HG02610 (cell line): Measurements from ENCODE around the gene LRP5.
"Not testable (repeated sequence)": the region's sequence is repeated elsewhere in the genome, so short reads cannot be mapped to it uniquely, and the experiment has no call there.

Experiments used
- ATAC-seq: cut with Tn5 transposase; IDR thresholded peaks from one replicate; pipeline ENCODE4 v1.9.1; 2021; ENCODE audit warnings: mild to moderate bottlenecking, moderate library complexity; ENCODE audit not compliant: unreplicated experiment

LRP5 gene

DNA sequence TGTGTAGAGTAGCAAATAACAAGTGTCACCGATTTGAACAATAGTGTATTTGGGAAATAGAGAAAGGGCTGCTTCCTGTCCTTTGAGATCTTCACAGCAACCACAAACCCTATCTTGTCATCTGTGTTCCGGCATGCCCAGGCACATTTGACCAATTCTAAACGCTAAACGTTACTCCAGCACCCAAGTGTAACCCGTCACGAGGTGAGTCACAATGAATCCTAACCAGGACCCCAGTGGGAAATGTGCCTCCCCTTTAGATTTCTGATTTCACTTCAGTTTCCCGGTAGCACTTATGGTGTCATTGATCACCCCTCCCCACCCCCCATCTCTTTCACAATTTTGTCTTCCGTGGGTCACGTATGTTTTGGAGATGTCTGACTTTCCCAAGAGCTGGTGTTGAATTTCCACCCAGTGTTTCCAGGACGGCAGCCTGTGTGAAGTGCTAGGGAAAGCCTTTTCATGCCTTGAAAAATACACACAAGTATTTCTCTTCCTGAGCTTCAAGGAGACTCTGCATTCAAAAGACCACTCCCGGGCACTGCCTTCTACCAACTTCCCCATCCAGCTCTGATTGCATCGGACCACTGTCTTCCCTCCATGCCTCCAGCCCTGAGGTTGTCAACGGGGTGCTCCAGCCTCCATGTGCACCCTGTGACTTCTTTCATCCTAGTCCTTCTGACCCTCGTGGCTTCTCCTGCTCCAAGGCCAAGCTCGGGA, 30.1 kb upstream of the LRP5 start:
- ATAC-seq = peak; percentile 73

DNA sequence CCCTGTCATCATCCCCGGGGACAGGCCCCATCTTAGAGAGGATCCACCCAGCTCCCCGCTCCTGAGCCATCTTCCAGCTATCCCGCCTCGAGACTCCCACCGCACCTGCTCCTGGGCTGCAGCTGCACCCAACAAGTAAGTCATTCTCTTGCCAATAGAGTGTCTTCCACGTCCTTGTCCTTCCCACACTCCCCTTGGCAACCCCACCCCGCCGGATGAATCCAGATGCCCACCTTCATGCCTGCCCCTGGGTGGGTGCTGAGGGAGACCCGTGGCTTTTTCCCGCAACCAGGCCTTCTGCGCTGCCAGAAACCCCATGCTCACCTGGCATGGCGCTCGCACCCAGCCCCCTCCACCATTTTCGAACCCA, 29.5 kb upstream of the LRP5 start:
- no peak for ATAC-seq

DNA sequence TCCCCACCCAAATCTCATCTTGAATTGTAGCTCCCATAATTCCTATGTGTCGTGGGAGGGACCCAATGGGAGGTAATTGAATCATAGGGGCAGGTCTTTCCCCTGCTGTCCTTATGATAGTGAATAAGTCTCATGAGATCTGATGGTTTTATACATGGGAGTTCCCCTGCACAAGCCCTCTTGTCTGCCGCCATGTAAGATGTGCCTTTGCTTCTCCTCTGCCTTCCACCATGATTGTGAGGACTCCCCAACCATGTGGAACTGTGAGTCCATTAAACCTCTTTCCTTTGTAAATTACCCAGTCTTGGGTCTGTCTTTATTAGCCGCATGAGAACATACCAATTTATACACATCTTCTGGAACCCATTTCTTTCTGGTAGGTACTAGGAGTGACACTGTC, 27.8 kb upstream of the LRP5 start:
- not testable (repeated sequence) for ATAC-seq

DNA sequence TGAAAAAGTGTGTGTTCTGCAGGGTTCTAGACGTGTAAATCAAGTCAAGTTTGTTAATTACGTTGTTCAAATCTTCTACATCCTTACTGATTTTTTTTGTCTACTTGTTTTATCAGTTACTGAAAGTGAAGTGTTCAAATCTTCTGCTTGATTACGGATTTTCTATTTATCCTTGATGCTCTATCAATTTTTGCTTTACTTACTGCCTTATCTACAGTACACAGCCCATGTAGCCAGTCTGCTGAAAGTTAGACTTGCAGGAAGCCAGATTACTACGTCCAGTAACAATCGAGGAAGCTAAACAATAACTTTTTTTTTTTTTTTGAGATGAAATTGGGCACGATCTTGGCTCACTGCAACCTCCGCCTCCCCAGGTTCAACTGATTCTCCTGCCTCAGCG, 25.0 kb upstream of the LRP5 start:
- ATAC-seq = no peak

DNA sequence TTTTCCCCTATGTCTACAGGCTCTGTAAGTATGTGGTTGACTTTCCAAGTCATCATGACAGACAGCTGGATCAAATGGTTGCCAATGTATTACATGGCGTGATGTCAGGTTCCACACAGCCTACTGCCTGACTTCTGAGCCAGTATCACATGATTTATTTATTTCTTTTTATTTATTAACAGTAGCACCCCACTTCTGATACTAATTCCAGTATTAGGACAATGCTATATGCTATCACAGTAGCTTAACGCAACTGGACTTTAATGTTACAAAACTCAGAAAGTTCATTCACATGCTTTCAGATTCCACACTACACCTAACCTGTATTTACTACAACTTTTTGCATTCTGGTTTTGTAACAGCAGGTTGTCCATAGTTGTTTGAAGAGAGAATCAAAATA, 22.9 kb upstream of the LRP5 start:
- no peak for ATAC-seq

DNA sequence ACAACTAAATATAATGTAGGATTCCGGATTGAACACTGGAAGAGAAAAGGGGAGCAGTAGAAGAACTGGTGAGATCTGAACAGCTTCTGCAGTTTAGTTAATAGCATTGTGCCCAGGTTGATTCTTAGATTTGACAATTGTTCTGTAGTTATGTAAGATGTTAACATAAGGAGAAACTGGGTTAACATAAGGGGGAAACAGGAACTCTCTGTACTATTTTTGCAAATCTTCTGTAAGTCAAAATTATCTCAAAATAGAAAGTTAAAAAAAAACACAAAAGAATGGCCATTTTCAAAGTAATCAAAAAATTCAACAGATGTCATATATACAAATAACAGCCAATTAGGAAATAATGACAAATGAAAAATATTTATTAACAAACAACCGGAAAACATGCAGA, 18.7 kb upstream of the LRP5 start:
- ATAC-seq = no peak

DNA sequence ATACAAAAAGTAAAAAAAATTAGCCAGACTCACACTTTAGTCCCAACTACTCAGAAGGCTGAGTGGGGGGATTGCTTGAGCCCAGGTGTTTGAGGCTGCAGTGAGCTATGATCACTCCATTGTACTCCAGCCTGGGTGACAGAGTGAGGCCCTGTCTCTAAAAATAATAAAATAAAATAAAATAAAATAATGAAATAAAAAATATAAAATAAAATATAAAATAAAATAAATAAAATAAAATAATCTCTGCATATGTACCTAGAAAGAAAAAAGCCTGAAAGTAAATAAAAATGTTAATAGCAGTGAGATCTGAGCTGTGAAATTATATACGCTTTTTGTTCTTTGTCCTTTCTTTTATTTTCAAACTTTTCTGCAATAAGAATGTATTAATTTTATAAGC, 17.1 kb upstream of the LRP5 start:
- no peak for ATAC-seq

DNA sequence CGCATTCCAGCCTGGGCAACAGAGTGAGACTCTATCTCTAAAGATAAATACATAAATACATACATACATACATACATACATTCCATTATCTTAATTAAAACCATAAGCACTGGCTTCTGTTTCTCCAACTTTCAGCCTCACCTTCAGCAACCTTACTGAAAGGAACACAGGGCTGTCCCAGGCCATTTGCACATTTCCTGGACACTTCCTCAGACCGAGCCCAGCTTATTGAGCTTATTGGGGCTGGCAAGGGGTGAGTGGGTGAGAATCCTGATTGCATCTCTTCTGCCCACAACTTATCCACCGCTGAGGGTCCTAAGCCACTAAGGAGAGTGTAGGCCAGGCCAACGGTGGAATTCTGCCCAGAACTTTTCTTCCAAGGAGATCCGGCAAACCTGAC, 16.5 kb upstream of the LRP5 start:
- ATAC-seq = no peak

DNA sequence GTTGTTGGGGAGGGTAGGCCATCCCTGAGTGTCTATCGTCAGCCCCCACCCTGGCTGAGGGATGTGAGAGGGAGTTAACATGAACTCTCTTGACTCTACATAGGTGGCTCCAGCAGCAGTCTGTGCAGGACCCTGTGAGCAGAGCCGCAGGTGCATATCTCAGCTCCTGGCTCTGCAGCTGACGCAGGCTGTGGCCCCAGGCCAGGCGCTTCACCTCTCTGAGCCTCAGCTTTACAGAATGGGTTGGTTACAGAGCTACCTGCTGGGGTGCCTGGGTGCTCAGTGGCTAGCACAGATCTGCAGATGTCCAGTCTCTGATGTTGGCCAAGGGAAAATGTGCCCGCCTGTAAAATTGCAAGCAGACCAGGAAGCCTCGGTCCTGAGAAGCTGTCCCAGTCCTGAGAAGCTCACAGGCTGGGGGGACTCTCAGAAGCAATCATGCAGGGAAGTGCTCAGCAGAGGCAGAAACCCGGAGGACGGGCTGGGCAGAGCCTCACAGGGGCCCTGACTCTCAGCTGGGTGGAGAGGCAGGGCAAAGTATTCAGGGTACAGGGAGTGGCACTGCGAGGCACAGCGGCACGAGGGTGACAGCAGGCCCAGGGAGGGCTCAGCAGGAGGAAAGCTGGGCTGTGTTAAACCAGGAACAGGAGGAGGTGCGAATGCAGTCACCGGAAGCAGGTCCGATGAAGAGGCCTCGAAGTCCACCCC, 15.9 kb upstream of the LRP5 start:
- no peak for ATAC-seq

DNA sequence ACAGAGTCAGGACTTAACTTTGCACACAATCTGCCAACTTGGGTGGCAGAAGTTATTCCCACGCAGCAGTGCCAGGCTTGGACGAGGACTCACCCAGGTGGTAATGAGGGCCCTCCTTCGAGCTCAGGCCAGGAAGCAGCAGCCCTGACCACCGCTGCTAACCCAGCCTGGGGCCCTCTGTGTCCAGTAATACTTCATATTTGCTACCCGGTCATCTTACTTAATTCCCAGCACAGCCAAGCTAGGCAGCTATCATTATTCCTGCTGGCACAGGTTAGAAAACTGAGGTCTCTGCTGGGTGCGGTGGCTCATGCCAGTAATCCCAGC, 15.4 kb upstream of the LRP5 start:
- no peak for ATAC-seq

DNA sequence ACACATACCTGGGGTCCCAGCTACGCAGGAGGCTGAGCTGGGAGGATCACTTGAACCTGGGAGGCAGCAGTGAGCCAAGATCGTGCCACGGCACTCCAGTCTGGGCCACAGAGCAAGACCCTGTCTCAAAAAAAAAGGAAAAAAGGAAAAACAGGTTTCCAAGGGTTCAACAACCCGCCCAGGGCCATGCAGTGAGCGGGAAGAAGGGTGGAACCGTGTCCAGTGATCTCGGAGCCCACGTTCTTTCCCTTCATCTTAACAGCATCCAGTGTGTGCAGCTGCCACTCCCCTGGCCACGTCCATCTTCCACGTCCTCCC, 14.9 kb upstream of the LRP5 start:
- no peak for ATAC-seq

DNA sequence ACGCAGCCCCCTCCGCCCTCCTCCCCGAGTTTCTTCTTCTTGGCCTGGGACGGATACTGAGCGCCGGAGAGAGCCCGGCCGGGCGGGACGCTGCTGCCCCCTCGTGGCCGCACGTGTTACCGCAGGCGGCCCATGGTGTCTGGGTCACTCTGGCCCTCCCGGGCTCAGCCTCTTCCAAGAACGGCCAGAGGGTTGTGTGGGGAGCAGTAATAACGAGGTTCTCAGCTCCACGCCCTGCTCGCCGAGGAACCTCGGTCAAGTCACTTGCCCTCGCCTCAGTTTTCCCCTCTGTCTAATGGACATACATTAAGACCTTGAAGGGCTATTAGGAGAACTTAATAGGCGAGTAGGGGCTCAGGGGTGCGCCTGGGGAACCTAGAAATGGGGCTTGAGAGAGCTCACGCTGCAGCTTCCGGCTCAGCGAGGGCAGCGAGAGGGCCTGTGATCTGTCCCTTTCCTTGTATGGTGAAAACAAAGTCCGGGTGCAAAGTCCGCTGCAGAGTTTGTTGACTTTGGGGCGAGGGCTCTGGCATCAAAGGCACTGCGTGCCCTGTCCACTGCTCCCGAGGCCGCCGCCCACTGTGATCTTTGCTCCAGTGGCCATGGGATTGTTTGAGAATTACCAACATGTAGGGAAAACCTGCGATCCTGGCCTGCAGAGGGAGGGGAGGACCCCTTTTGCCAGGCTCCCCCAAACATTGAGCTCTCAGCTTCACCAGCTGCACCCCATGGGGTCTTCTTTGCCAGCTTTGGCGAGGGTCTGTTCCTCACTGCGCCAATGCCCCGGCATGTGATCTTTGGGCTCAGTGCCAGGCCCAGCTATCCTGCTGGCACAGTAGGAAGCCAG, 14.4 kb upstream of the LRP5 start:
- ATAC-seq = no peak

DNA sequence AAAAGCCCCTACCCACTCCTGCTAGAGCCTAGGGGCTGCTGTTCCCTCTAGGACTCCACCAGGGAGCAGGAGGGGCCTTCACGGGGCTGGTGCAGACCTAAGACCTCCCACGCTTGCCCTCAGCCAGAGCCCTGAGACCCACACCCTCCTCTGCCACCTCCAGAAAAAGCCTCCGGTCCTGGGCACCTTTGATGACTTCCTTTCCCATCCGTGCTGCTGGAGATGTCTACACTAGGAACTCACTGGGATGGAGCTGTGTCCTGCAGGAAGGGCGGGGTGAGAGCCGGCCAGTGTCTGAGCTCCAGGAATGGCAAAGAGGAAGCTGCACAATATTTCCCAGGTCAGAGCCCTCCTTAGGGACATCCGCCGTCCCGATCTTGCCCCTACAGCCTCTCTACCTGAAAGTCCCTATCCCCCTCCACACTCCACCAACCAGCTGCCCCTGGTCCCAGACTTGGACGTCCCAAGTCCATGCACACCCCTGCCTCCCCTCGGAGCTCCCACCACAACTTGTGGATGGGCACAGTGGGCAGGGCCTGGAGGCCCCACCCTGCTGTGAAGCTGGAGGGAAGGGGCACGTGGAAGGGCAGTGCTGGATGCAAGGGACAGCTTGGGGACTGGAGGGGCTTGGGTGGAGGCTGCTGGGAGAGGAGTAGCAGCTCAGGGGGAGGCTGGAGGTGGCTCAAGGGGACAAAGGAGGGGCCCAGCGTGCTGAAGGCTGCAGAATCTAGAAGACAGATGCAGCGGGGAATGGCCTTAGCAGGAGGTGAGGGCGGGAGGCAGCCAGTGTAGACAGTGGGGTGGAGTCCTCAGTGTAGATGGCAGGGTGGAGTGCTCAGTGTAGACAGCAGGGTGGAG, 13.5 kb upstream of the LRP5 start:
- no peak for ATAC-seq

DNA sequence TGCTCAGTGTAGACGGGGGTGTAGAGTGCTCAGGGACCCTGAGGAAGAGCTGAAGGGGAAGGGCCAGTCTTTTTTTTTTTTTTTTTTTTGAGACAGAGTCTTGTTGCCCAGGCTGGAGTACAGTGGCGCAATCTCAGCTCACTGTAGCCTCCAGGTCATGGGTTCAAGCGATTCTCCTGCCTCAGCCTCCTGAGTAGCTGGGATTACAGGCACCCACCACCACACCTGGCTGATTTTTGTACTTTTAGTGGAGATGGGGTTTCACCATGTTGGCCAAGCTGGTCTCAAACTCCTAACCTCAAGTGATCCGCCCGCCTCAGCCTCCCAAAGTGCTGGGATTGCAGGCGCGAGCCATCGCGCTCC, 12.9 kb upstream of the LRP5 start:
- ATAC-seq = not testable (repeated sequence)

DNA sequence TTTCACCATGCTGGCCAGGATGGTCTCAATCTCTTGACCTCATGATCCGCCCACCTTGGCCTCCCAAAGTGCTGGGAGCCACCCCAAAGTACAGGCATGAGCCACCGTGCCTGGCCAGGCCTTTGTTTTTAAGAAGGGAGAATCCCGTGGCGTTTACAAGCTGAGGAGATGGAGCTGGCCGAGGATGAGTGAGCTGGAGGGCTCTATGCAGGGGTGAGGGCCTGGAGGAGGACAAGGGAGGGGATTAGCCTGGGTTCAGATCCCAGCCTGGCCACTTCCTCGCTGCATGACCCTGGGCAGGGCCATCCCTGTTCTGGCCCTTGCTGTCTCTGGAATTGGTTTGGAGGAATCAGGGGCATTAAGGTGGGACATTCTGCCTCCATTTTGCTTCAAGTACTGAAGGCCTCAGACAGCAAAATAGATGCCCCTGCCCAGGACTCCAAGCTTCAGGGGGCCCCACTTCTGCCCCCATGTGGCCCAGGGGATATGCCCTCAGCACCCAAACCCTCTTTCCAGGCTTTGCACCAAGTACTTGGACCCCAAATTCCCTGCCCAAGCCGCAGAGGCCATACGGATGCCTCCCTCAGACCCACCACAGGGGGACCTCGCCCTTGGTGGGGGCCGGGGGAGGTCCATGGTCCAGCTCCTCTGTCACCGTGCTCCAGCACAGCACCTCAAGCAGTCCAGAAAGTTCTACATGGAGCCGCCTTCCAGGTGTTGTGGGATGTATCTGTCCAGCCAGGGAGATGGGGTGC, 12.1 kb upstream of the LRP5 start:
- no peak for ATAC-seq

DNA sequence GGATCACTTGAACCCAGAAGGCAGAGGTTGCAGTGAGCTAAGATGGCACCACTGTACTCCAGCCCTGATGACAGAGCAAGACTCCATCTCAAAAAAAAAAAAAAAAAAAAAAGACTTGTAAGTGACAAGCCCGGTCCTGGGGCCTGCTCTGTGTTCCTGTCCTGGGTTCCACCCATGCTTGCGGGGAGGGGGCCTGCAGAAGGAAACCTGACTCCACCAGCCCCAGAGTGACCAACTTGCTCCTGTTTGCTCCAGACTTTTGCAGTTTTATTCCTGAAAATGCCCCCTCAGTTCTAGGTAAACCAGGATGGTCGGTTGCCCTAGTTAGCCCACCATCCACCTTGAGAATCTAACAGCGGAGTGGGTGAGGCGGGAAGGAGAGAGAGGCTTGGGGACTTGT, 10.1 kb upstream of the LRP5 start:
- no peak for ATAC-seq

DNA sequence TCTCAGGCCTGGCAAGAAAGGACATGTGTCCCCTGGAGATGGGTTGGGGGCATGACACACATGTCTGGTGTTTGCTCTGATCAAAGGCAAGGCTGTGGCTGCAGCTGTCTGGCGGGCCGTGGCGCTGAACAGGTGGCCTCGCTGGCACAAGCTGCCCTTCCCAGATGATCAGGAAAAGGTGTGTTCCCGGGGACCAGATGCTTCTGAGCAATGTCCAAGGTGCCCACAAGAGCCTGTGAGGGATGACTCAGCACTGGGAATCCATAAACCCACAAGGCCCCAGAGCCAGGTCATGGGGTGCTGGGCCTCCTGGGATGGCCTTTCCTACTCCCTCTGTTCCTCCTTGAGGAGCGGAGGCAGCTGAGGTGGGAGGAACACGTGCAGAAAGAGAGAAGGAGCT, 9.7 kb upstream of the LRP5 start:
- no peak for ATAC-seq

DNA sequence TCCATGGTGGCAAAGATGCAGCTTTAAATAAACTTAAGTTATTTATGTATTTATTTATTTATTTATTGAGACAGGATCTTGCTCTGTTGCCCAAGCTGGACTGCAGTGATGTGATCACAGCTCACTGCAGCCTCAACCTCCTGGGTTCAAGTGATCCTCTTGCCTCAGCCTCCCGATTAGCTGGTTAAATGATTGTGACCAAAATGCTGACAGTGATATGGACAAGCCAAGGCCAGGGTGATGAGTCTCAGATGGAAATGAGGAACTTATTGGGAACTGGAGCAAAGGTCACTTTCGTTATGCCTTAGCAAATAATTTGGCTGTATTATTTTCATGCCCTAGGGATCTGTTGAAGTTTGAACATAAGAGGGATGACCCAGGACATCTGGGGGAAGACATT, 9.3 kb upstream of the LRP5 start:
- no peak for ATAC-seq

DNA sequence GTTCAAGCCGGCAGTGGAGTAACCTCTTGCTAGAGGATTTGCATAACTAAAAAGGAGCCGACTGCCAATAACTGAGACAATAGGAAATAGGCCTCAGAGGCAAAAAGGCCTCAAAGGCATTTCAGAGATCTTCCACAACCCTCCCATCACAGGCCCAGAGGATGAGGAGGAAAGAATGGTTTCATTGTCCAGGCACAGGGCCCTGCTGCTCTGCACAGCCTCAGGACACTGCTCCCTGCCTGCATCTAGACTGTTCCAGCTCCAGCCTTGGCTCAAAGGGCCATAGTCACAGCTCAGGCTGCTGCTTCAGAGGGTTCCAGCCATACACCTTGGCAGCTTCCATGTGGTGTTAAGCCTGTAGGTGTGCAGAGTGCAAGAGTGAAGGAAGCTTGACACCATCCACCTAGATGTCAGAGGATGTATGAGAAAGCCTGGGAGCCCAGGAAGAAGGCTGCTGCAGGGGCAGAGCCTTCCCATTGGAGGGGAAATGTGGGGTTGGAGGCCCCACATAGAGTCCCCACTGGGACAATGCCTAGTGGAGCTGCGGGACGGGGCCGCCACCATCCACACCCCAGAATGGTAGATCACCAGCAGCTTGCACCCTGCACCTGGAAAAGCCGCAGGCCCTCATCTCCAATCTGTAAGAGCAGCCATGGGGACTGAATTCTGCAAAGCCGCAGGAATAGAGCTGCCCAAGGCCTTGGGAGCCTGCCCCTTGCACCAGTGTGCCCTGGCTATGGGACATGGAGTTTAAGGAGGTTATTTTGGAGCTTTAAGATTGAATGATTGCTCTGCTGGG, 8.2 kb upstream of the LRP5 start:
- no peak for ATAC-seq

DNA sequence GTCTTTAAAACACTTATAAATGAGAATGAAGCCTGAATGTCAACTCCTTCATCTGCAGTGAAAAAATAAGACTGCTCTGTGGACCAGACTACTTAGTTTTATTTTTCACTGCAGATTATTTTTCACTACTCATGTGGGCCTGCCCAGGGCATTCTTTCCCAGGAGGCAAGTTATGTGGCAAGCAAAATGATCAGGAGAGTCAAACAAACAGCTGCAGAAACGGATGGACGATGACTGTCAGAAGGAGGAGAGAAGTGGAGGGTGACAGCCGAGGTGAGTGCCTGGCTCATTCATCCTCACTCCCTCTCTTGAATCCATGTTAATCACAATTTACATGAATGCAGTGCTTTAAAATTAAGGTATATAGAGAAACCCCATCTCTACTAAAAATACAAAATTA, 5.8 kb upstream of the LRP5 start:
- no peak for ATAC-seq
